ENCODE data around the gene NLRX1.
"Not testable (repeated sequence)": the region's sequence is repeated elsewhere in the genome, so short reads cannot be mapped to it uniquely, and the experiment has no call there.

The NLRX1 gene

GRCh38 chr11:119187123-119187892 is 18.8 kb downstream of the NLRX1 start:
- DNase-seq (ENCODE audit: low spot score) = no peak

- no peak for DNase-seq (ENCODE audit: low spot score)
Measured at GRCh38 chr11:119188067-119188466, 19.5 kb downstream of the NLRX1 start.

GRCh38 chr11:119188887-119189286 is 20.4 kb downstream of the NLRX1 start:
- no peak for DNase-seq (ENCODE audit: low spot score)

GRCh38 chr11:119189393-119189792 is 20.9 kb downstream of the NLRX1 start:
- no peak for DNase-seq (ENCODE audit: low spot score)

GRCh38 chr11:119190531-119190930 is 22.0 kb downstream of the NLRX1 start:
- DNase-seq (ENCODE audit: low spot score) = no peak

- DNase-seq (ENCODE audit: low spot score) = not testable (repeated sequence)
Measured at GRCh38 chr11:119191265-119191664, 22.7 kb downstream of the NLRX1 start.

GRCh38 chr11:119192111-119192510 is 23.6 kb downstream of the NLRX1 start:
- no peak for DNase-seq (ENCODE audit: low spot score)

- DNase-seq (ENCODE audit: low spot score) = no peak
Measured at GRCh38 chr11:119193001-119193400, 24.5 kb downstream of the NLRX1 start.

GRCh38 chr11:119193626-119194025 is 25.1 kb downstream of the NLRX1 start:
- no peak for DNase-seq (ENCODE audit: low spot score)

- DNase-seq (ENCODE audit: low spot score) = no peak
Measured at GRCh38 chr11:119194811-119195440, 26.4 kb downstream of the NLRX1 start.

- DNase-seq (ENCODE audit: low spot score) = no peak
Measured at GRCh38 chr11:119195680-119196079, 27.2 kb downstream of the NLRX1 start.

GRCh38 chr11:119196833-119197483 is 28.4 kb downstream of the NLRX1 start:
- DNase-seq (ENCODE audit: low spot score) = peak; percentile 30

- peak; percentile 18 for DNase-seq (ENCODE audit: low spot score)
Measured at GRCh38 chr11:119198925-119199324, 30.4 kb downstream of the NLRX1 start.

- not testable (repeated sequence) for DNase-seq (ENCODE audit: low spot score)
Measured at GRCh38 chr11:119201236-119201635, 32.7 kb downstream of the NLRX1 start.

GRCh38 chr11:119202554-119202953 is 34.0 kb downstream of the NLRX1 start:
- peak; percentile 12 for DNase-seq (ENCODE audit: low spot score)

GRCh38 chr11:119204066-119204465 is 35.5 kb downstream of the NLRX1 start:
- no peak for DNase-seq (ENCODE audit: low spot score)

- no peak for DNase-seq (ENCODE audit: low spot score)
Measured at GRCh38 chr11:119205080-119205479, 36.6 kb downstream of the NLRX1 start.

GRCh38 chr11:119205574-119206510 is 37.3 kb downstream of the NLRX1 start, which contains the start of gene CBL:
TSS of gene CBL (plus strand) at chr11:119206339. CDS start at chr11:119206418, 79 bp downstream.
- peak; percentile 98 for DNase-seq (ENCODE audit: low spot score)

- DNase-seq (ENCODE audit: low spot score) = no peak
Measured at GRCh38 chr11:119206511-119207414, 38.2 kb downstream of the NLRX1 start.

GRCh38 chr11:119207415-119207960 is 39.0 kb downstream of the NLRX1 start:
- no peak for DNase-seq (ENCODE audit: low spot score)

Measured in left forelimb (tissue), 1 donor.